ENCODE measurements around the gene DNMT3A.

DNMT3A gene

DNA sequence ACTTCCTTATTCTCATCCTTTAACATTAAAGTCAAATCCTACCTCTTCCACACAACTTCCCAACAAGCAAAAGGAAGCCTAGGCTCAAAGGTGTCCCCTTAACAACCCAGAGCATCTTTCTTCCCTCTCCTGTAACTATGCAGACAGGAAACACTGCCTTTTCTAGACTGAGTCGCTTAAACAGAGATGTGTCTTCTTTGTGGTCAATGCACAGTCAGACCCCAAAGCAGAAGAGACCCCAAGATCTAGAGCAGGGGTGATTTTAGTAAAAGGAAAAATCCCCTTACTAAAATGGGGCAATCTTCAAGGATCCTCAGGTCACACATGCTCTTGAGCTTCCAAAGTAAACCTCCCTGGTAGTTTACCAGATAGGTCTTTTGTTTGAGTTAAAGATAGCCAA lies 86.8 kb downstream of the DNMT3A start:
- DNase-seq: no peak

DNA sequence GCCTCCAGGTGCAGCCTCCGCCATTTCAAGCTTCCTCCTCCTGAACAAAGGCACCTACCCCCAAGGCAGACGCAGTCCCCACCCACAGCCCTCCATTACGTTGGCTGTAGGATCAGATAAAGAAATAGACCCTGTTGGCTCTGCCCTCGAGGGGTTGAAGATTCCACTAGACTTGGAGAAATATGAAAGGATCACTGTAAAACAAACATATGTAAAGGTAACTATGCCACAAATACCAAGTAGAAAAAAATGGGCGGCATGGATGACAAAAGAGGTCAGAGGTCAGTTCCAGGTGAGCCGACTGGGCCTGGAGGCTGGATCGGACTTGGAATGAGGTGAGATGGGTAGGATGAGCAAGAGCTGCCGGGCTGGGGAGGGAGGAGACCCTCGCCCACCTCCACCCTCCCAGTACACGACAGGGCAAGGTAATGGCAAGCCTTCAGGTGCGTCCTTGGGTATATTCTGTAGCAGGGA lies 88.5 kb downstream of the DNMT3A start:
- no peak for DNase-seq

DNA sequence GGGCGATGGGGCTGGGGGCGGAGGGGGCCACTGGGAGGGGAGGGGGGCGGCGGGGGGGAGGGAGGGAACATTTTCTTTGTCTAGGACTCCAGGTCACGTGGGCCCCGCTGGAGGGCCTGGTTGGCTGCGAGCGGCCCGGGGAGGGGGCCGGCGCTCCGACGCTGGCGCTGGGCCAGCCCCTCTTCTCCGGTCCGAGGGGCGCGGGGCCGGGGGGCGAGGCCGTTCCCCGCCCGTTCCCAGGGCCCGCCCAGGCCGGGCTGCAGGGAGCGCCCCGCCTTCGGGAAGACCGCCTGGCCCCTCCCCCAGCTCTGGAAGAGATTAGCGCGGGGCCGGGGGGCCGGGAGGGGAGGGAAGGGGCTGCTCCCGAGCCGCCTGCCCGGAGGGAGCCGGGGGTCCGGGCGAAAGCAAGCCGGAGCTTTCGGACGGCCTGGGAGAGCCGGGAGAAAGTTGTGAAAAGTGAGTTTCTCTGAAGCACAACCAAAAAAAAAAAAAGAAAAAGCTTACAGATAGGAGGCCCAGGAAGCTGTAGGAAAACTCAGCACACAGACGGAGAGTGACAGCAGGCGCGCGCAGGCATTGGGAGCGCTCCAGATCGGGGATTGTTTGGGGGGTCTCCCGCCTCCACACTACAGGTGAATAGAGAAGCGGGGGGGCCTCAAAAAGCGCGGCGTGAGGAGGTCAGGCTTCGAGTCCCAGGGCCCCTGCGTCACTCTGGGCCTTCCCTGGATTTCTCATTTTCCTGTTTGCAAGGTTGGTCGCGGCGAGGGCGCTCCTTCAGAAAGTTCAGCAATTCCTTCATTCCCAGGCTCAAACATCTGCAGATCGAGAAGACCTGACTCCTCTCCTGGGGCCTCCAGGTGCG lies 89.2 kb downstream of the DNMT3A start:
- DNase-seq: peak; percentile 42

DNA sequence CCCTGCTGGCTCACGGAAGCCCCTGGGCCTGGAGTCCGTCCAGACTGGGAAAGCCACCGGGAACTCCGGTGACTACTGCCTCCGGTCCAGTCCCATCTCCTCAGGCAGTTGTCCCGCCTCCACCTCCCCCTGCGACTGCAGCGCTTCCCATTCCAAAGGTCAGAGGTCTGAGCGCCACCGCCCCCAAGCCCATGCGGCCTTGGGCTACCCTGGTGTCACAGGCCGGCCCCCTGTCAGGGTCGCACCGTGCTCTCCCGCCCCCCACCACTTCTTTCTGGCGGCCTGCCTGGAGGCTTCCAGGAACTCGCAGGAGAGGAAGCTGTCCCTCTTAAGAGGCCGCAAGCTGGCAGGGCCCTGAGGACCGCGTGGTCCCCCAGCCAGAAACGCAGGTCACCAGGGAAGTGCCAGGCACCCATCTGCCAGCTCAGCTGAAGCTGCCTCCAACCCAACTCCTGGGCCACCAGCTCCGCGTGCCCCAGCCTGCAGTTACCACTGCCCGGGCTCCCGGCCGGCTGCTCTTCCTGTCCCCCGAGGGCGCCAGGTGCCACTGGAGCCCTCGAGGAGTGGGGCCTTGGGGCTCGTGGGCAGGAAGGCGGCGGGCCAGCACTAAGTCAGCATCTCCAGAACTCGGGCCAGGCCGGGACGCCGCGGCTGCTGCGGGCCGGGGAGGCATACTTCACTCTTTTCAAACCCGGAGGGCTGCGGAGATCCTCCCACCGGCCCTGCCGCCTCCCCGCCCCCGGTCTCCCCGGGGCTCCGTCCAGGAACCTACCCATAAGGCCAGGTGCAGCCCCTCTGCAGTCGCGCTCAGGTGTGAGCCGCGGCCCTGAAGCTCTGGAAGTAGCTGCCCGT lies 90.1 kb downstream of the DNMT3A start:
- peak; percentile 40 for DNase-seq

DNA sequence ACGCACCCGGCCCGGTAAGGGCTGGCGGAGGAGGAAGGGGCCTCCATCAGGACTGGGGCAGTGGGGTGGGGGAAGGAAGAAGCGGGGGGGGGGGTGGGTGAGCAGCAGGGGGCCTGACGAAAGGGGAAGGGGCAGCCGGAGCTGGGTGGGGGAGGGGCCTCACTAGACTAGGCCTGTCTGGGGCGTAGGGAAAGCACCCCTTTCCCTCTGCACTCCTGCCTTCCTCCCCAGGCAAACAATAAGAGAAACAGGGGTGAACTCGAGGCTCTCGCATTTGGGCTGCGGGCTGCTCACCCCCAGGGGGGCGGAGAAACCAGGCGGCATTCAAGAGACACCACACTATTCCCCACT lies 90.7 kb downstream of the DNMT3A start:
- DNase-seq: no peak

DNA sequence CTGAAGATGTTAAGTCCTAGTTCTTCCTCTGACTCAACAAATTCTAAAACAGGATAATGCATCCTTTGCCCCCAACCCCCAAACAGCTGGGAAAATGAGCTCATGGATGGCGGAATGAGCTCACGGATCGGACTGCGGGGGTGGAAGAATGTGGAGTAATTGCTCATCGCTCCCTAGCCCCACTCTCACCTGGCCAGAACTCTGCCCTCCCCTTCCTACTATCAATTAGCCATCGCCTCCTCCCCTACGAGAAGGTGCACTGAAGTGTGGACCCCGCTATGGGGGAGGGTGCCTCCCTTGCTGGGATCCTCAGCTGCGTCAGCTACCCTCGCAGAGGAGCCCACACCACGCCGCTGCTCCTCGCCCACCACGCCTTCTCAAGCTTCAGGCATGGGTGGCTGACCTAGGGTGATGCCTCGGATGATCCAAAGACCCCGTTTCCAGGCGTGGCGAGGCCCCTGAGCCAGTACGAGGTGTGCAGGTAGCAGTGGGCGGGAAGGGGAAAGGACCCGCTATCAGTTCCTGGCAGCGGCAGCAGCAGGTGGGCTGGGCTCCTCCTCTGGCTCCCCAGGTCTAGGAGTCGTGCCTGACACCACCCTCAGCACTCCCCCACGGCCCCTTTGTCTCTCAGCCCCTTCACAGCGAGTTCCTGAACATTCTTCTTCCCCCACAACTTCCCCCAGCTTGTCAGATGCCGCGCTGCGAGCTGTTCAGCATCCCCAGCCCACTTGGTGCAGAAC lies 91.2 kb downstream of the DNMT3A start:
- DNase-seq: no peak

DNA sequence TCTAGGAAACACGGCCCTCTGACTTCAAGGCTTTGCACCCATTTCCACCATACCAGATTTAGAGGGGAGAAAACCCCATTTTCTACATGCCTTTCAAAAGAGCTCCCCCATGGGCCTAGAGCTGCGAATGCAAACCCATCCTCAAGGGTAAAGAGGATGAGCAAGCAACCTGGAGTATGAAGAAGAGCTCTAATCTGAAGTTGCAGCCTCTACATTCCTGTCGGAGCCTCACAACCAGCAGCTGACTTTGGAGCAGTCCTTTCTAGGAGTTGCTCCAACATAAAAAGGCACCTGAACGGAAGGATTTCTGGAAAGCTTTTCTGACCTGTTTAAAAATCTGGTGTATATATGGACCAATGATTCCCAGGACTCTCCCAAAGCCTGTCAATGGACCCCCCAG lies 91.9 kb downstream of the DNMT3A start:
- no peak for DNase-seq

DNA sequence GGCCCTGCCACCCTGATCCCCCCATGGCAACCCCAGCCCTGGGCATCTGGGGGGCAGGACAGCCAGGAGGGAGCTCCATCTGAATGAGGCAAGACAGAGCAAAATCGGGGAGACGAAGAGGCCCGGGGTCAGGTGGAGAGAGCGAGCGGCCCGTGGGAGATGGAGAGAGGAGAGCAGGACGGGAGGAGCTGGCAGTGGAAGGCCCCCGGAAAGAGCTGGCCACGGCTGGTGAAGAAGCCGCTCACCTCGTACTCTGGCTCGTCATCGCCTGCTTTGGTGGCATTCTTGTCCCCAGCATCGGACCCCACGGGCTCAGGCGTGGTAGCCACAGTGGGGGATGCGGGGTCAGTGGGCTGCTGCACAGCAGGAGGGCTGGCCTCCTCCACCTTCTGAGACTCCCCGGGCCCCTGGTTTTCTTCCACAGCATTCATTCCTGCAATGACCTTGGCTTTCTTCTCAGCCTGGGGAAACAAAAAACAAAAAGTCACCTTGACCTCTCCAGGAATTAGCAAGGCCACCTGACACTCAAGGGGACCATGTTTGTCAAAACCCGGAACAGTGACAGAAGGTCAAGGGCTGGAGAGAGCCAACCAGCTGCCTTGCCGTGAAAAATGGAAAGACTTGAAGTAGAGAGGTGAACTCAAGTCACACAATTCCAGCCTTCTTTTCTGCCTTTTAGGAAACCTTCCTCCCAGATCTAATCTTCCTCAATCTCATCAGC lies 93.8 kb downstream of the DNMT3A start:
- no peak for DNase-seq

DNA sequence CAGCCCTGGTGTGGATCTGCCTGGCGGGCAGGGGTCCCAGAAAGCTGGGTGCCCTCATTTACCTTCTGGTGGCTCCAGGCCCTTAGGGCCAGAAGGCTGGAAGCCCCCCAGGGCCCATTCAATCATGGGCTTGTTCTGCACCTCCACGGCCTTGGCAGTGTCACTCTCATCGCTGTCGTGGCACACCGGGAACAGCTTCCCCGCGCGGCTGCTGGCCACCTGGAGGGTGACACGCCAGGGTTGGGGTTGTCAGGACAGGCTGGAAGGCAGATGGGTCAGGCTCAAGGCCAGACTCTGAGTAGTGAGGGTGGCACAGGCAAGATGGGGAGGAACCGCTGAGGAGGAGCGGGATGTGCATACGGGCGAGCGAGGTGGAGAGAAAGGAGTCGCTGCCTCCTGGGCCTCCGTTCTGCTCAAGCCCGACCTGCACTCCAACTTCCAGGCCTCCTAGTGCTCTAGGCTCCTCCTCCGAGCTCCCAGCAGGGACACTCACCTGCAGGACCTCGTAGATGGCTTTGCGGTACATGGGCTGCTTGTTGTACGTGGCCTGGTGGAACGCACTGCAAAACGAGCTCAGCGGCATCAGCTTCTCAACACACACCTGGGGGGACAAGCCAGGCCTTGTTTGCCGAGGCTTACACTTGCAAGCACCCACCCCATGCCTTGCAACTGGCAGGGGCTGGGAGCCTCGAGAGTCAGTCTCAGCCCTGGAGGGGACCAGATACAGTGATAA lies 95.0 kb downstream of the DNMT3A start:
- no peak for DNase-seq

DNA sequence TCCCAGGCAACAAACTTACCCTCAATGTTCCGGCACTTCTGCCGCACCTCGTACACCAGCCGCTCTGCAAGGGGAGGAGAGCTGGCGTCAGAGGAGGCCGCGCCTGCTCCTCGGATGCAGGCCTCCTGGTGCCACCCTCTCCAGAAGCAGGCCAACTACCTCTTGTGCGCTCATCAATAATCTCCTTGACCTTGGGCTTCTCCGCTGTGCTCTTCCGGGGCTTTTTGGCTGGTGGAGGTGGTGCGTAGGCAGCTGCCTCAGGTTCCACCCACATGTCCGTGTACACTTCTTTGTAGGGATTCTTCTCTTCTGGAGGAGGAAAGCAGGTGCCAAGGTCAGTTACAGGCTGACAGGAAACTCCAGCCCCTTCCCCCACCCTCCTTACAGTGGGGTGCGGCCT lies 95.7 kb downstream of the DNMT3A start:
- DNase-seq: no peak

DNA sequence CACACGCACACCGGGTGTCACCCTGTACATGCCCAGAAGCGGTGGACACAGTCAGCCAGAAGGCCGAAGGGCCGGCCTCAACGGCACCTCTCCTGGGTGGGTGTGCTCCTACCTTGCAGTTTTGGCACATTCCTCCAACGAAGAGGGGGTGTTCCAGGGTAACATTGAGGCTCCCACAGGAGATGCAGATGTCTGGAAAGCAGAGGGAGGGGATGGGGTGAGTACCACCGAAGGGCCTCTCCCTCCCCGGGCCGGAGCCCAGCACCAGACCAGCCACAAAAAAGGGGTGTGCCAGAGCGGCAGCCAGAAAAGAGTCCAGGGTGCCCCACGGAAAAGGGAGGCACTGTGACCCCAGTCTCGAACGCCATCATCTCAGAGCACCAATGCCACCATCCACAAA lies 96.6 kb downstream of the DNMT3A start:
- no peak for DNase-seq

DNA sequence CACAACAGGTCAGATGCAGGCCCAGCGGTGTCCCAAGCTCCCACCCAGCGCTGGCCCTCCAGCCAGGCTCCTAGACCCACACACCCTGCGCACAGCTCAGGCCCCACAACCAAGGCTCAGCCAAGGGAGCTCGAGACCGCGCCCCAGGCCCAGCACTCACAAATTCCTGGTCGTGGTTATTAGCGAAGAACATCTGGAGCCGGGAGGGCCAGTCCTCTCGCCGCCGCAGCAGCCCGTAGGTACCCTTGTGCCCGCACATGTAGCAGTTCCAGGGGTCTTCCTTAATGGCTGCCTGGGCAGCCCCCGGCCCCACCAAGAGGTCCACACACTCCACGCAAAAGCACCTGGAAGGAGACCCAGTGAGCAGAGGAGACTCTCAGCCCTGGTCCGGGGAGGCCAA lies 97.7 kb downstream of the DNMT3A start:
- no peak for DNase-seq

DNA sequence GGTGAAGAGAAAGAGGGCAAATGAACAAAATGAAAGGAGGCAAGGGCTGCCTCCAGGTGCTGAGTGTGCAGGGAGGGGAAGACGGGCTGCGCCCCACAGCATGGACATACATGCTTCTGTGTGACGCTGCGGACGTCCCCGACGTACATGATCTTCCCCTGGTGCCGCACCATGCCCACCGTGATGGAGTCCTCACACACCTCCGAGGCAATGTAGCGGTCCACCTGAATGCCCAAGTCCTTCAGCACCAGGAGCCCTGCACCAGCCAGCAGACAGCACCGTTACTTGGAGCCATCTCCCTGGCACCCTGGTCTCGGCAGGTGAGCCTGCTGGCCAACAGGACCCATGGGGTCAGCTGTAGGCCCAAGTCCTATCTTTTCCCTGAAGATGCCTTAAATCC lies 100.3 kb downstream of the DNMT3A start:
- DNase-seq: no peak

DNA sequence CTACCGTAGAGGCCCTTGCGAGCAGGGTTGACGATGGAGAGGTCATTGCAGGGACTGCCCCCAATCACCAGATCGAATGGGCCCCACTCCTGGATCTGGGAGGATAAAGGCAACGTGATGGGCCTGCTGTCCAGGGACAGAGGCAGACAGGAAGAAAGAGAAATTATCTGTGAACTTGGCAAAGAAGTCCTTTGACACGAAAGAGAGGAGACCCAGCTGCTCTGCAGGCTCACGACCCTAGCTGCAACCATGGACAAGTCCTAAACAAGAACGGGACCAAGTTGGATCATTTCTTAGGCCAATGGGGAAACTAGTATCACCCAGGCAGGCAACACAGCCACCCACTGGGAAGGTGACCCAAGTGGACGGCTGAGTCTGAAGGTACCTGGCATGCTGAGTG lies 101.1 kb downstream of the DNMT3A start:
- DNase-seq: no peak

DNA sequence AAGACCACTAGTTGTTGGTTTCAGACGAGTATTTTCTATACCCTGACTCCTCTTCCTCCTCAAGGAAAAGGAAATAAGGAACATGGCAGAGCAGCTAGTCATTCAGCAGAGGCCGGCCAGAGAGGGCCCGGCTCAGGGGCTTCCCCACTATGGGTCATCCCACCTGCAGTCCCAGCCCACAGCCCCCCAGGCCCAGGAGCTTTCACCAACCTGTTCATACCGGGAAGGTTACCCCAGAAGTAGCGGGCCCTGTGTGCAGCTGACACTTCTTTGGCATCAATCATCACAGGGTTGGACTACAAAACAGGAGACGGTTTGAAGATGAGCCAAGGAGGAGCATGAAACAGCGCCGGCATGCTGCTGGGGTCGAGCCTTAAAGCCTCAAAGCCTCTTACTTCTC lies 102.8 kb downstream of the DNMT3A start:
- no peak for DNase-seq

DNA sequence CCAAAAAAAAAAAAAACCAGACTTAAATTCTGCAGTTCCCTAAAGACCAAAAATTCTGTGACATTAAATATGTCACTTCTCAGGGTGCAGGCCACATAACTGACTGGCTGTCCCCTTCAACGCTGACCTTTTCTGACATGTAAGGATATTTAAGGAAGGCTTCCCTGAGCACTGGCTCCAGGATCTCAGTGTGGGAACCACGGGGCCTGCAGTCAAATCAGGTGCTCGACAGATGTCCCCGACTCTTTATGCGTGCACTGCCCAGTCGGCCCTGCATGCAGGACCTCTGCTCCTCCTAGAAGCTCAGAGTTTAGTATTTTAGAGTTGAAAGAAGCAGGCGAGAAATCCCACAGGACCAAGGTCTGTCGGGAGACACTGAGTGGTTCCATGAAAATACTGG lies 104.0 kb downstream of the DNMT3A start:
- DNase-seq: no peak

DNA sequence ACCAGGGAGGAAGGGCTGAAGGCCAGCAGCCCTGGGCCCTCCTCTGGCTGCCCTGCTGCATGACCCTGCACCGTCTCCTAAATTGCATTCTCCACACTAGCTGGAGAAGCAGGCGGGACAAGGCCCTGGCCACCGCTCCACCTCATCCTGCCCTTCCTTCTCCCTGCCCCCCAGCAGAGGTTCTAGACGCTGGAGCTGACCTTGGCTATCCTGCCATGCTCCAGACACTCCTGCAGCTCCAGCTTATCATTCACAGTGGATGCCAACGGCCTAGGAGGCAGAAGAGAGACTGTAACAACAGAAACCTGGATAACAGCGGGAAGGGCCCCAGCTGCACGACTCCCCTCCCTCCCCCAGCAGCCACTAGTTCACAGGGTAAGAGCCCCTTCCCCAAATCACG lies 105.0 kb downstream of the DNMT3A start:
- DNase-seq: no peak

DNA sequence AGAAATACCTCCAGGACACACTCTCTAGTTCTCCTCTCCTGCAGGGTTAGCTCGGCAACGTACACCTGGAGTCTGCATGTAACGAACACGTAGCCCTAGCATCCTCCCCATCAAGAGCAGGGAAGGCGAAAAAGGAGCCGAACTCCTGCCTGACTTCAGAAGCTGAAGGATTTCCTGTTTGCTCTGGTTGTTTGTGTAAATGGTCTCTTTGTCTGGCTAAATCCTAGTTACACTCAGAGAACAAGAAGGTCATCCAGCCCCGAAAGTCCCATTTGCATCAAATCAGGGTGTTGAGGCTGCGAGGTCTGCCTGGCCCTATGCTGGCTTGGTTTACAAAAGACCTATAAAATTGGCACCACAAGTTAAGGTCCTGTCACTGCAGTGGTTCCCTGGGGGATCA lies 107.0 kb downstream of the DNMT3A start:
- DNase-seq: no peak

DNA sequence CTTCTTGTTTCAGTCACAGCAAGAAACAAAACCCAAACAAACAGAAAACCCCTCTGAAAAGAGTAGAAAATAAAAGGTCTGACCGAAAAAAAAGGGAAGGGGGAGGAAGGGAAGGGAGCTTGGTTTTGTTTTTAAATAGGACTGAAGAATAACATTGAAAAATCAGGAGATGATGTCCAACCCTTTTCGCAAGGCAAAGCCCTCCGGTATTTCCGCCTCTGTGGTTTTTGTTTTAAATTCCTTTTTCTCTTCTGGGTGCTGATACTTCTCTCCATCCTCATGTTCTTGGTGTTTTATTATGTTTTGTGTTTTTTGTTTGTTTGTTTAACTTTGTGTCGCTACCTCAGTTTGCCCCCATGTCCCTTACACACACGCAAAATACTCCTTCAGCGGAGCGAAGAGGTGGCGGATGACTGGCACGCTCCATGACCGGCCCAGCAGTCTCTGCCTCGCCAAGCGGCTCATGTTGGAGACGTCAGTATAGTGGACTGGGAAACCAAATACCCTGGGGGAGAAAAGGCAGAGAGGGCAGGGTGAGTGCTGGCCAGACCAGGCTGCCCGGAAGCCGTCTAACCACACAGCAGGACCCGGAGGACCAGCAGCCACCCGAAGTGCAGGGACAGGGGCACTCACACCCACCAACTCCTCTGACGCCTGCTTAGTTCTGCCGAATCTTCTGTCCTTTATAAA lies 107.7 kb downstream of the DNMT3A start:
- DNase-seq: no peak

DNA sequence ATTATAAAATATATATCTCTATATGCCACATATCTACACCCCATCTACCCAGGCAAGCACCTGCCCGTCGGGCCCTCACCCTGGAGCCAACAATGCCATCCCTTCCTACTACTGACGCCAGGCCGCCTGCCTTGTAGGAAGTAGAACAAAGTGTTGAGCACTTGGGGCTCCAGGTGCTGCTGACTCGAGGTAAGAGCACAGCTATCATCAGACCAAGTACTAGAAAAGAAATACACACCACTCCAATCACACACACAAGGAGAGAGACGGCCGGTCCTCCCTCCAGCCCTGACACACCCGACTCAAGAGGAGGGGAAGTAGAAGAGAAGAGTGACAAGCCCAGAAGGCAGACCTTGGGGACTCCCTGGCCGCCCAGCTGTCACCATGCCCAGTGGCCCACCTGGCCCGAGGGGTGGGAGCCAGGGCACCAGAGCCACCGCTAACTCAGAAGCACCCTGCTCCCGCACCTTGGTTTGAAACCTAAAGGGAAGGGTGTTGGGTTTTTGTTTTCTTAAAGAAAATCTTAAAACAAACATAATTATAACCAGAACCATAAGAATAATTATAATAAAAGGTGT lies 109.4 kb downstream of the DNMT3A start:
- no peak for DNase-seq

DNA sequence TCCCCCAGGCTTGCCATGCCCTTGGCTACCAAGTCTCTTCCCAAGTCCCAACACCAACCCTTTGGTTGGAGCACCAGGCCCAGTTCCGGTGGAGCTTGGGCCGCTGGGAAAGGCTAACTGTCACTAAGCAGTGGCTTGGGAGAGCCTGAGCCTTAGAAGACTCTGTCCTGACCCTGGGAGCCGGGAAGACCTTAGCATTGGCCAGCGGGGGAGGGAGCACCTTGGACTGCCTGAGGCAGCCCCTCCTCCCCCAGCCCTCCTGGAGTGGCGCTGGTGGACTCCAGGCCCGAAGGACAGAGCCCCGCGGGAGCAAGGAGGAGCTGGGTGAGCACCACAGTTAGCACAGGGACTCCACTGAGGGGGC lies 110.8 kb downstream of the DNMT3A start:
- DNase-seq: no peak

Data from activated gamma-delta T cell (primary cell).